ENCODE measurements around the gene PBLD. TPM values are rescaled to one million over a fixed set of nuclear protein-coding genes. Genes with fewer than 3 reads are reported as not detected.
A peak's percentile ranks its signal among the peaks of the same experiment; 100 is the strongest.

The PBLD gene
- total and polyA plus RNA-seq, 5 experiments from 2014 or later, result 0.93 to 2.2 (median 1.3) TPM

- Mint-ChIP-seq H3K9me3 (no peaks in the 10 kb centered on the region), H3K4me3 (no peak overlapping the region), H3K36me3 (peaks cover 3 to 81% (median 20%) of the 10 kb centered on the region in 3 donors), H3K27ac (no peak overlapping the region), H3K27me3 (no peaks in the 10 kb centered on the region), H3K4me1 (peaks cover 9 to 24% (median 13%) of the 10 kb centered on the region in 4 donors)
- ATAC-seq, result no peak
- no peak for DNase-seq
- POLR2A ChIA-PET, result interaction anchor here (1.4 kb wide), 1 partner anchor 10 kb away, joined by 4 read pairs; the partner anchor contains the start of gene PBLD
These were observed 10.3 kb upstream of the PBLD start for GRCh38 chr10:68342909-68343516.

GRCh38 chr10:68340358-68341080, 7.8 kb upstream of the PBLD start:
- DNase-seq, result no peak
- peaks cover 24 to 49% (median 34%) of the 10 kb centered on the region in 4 donors for H3K4me1 Mint-ChIP-seq
- H3K4me3 Mint-ChIP-seq, result no peak overlapping the region
- ATAC-seq, result no peak
- POLR2A ChIA-PET, result interaction anchor here (1.4 kb wide), 1 partner anchor 8 kb away, joined by 6 read pairs; the partner anchor contains the start of genes HNRNPH3 and PBLD
- H3K9me3 Mint-ChIP-seq, result no peaks in the 10 kb centered on the region
- no peaks in the 10 kb centered on the region for H3K27me3 Mint-ChIP-seq
- peaks cover 3 to 87% (median 20%) of the 10 kb centered on the region in 3 donors for H3K36me3 Mint-ChIP-seq
- H3K27ac Mint-ChIP-seq, result peak overlapping the region in 5 of 10 donors; percentile 1 to 91 (median 42)

GRCh38 chr10:68336754-68337351, 4.1 kb upstream of the PBLD start:
- H3K27ac Mint-ChIP-seq, result peak overlapping the region; percentile 50 to 99 (median 87)
- peak overlapping the region; percentile 57 to 100 (median 80) for H3K4me3 Mint-ChIP-seq
- peaks cover 37 to 78% (median 49%) of the 10 kb centered on the region in 4 donors for H3K4me1 Mint-ChIP-seq
- POLR2A ChIA-PET, result no interaction called here
- DNase-seq (no peak), ATAC-seq (no peak)
- peaks cover 0 to 2% (median 0%) of the 10 kb centered on the region in 9 donors for H3K9me3 Mint-ChIP-seq
- peaks cover 0 to 2% (median 0%) of the 10 kb centered on the region in 5 donors for H3K27me3 Mint-ChIP-seq
- H3K36me3 Mint-ChIP-seq, result peaks cover 0 to 61% (median 20%) of the 10 kb centered on the region in 3 donors

GRCh38 chr10:68334672-68335467, 2.1 kb upstream of the PBLD start:
- Mint-ChIP-seq H3K27me3 (peaks cover 0 to 6% (median 0%) of the 10 kb centered on the region in 5 donors), H3K27ac (peak overlapping the region; percentile 20 to 100 (median 100)), H3K4me1 (peaks cover 34 to 89% (median 62%) of the 10 kb centered on the region in 4 donors), H3K9me3 (peaks cover 0 to 4% (median 0%) of the 10 kb centered on the region in 9 donors), H3K36me3 (peaks cover 0 to 42% (median 13%) of the 10 kb centered on the region in 3 donors), H3K4me3 (peak overlapping the region; percentile 97 to 100 (median 99))
- ATAC-seq (no peak), DNase-seq (no peak)
- POLR2A ChIA-PET, result interaction anchor here (0.7 to 5.1 kb wide), 3 partner anchors 13 to 265 kb away, joined by 3 to 38 read pairs (median 4); no protein-coding TSS in a partner anchor

GRCh38 chr10:68333440-68334431, 1.0 kb upstream of the PBLD start:
- Mint-ChIP-seq H3K36me3 (peaks cover 0 to 31% (median 7%) of the 10 kb centered on the region in 3 donors), H3K27me3 (peaks cover 0 to 6% (median 0%) of the 10 kb centered on the region in 5 donors), H3K27ac (peak overlapping the region; percentile 99 to 100 (median 100)), H3K4me3 (peak overlapping the region; percentile 97 to 100 (median 99)), H3K9me3 (peaks cover 0 to 4% (median 0%) of the 10 kb centered on the region in 9 donors), H3K4me1 (peaks cover 33 to 81% (median 59%) of the 10 kb centered on the region in 4 donors)
- ATAC-seq (no peak), DNase-seq (no peak)
- POLR2A ChIA-PET, result interaction anchor here (0.7 to 5.1 kb wide), 8 partner anchors 9 to 568 kb away, joined by 3 to 42 read pairs (median 8); partner anchors contain the start of genes RUFY2 and SIRT1

GRCh38 chr10:68333058-68333395, 299 bp upstream of the PBLD start:
- peak overlapping the region; percentile 97 to 100 (median 99) for H3K4me3 Mint-ChIP-seq
- H3K27me3 Mint-ChIP-seq, result peaks cover 0 to 6% (median 0%) of the 10 kb centered on the region in 5 donors
- POLR2A ChIA-PET, result interaction anchor here (0.6 to 5.1 kb wide), 16 partner anchors 9 to 569 kb away, joined by 3 to 42 read pairs (median 7); partner anchors contain the start of genes RUFY2 and SIRT1
- peaks cover 0 to 4% (median 0%) of the 10 kb centered on the region in 9 donors for H3K9me3 Mint-ChIP-seq
- ATAC-seq, result no peak
- H3K36me3 Mint-ChIP-seq, result peaks cover 0 to 25% (median 4%) of the 10 kb centered on the region in 3 donors
- DNase-seq, result peak in 1 of 10 donors; percentile 19
- peak overlapping the region; percentile 99 to 100 (median 100) for H3K27ac Mint-ChIP-seq
- peaks cover 32 to 80% (median 59%) of the 10 kb centered on the region in 4 donors for H3K4me1 Mint-ChIP-seq

- Mint-ChIP-seq H3K27ac (peak within 1 kb of the TSS; percentile 99 to 100 (median 100)), H3K9me3 (peaks cover 0 to 4% (median 0%) of the 10 kb centered on the region in 9 donors), H3K4me1 (peaks cover 27 to 66% (median 48%) of the 10 kb centered on the region in 4 donors), H3K27me3 (peaks cover 0 to 6% (median 0%) of the 10 kb centered on the region in 5 donors), H3K36me3 (peaks cover 0 to 14% (median 4%) of the 10 kb centered on the region in 3 donors), H3K4me3 (peak within 1 kb of the TSS; percentile 97 to 100 (median 99))
- peak; percentile 97 to 100 (median 99) for DNase-seq
- POLR2A ChIA-PET, result interaction anchor here (0.5 to 5.1 kb wide), 31 partner anchors 9 to 1839 kb away, joined by 3 to 42 read pairs (median 6); partner anchors contain the start of genes SAR1A and SIRT1
- ATAC-seq, result peak; percentile 80 to 84
These were observed 1.1 kb downstream of the PBLD start, which contains the start of gene HNRNPH3 for GRCh38 chr10:68331455-68332258. TSS of gene HNRNPH3 (plus strand) at chr10:68332064. CDS start at chr10:68337222, 5,158 bp downstream.

- Mint-ChIP-seq H3K4me3 (peak overlapping the region; percentile 97 to 100 (median 99)), H3K36me3 (peaks cover 0 to 9% (median 4%) of the 10 kb centered on the region in 3 donors), H3K4me1 (peaks cover 22 to 59% (median 41%) of the 10 kb centered on the region in 4 donors), H3K9me3 (peaks cover 0 to 4% (median 0%) of the 10 kb centered on the region in 9 donors), H3K27me3 (peaks cover 0 to 6% (median 0%) of the 10 kb centered on the region in 5 donors), H3K27ac (peak overlapping the region; percentile 99 to 100 (median 100))
- DNase-seq, result no peak
- POLR2A ChIA-PET, result interaction anchor here (0.8 to 5.1 kb wide), 17 partner anchors 9 to 1077 kb away, joined by 3 to 42 read pairs (median 6); partner anchors contain the start of gene SIRT1
- ATAC-seq, result peak in 1 of 2 donors; percentile 2
These were observed 1.8 kb downstream of the PBLD start for GRCh38 chr10:68330852-68331454.

- Mint-ChIP-seq H3K4me1 (peaks cover 16 to 45% (median 29%) of the 10 kb centered on the region in 4 donors), H3K9me3 (peaks cover 0 to 4% (median 0%) of the 10 kb centered on the region in 9 donors), H3K4me3 (peak overlapping the region in 4 of 10 donors; percentile 25 to 99 (median 71)), H3K36me3 (peaks cover 0 to 6% (median 4%) of the 10 kb centered on the region in 3 donors), H3K27ac (peak overlapping the region in 3 of 10 donors; percentile 69 to 100 (median 99)), H3K27me3 (peaks cover 0 to 6% (median 0%) of the 10 kb centered on the region in 5 donors)
- ATAC-seq (no peak), DNase-seq (no peak)
- POLR2A ChIA-PET, result interaction anchor here (0.5 to 1.4 kb wide), 3 partner anchors 8 to 17 kb away, joined by 3 to 6 read pairs (median 4); no protein-coding TSS in a partner anchor
These were observed 3.2 kb downstream of the PBLD start for GRCh38 chr10:68329506-68329861.

Data from naive thymus-derived CD8-positive, alpha-beta T cell (primary cell).